A549 (cell line): Measurements from ENCODE around the gene VIPR2. TPM values are rescaled to one million over a fixed set of nuclear protein-coding genes. Genes with fewer than 3 reads are reported as not detected.

Experiments
- ATAC-seq, 2 experiments: fragments of 200-7000 bp in 1 of 2; fragments of >200 bp in 1 of 2; cut with Nextera tagmentation in 1 of 2; cut with Tn5 transposase in 1 of 2; 3 replicates each; pipeline versions ENCODE4 v1.8.0 to v1.9.1; 2018 to 2020; ENCODE audit warnings: mild to moderate bottlenecking in 1 of 2, moderate library complexity in 1 of 2
- CTCF ChIA-PET: fragments of 300-600 bp; sonication (Branson Sonifier 250); formaldehyde crosslinking; extraction: SDS; loops from one replicate; lab custom pipeline; 2021; ENCODE audit warnings: antibody characterized with exemption, inconsistent platforms; lab: Yijun Ruan, JAX
- POLR2A ChIA-PET: fragments of 350-600 bp; formaldehyde crosslinking; extraction: SDS; loops from one replicate; lab custom pipeline; 2021; ENCODE audit warnings: antibody characterized with exemption, inconsistent platforms; lab: Yijun Ruan, JAX
- DNase-seq, 2 experiments: peaks; one replicate each; pipeline versions ENCODE4 v3.0.0 to v3.0.0-alpha.2; 2011 to 2016; ENCODE audit warnings: low read depth in 1 of 2, low spot score in 1 of 2
- FAIRE-seq: peaks from 2 replicates; lab custom pipeline; 2011; peaks lifted over from hg19 to GRCh38; lab: Jason Lieb, UNC
- H3K27ac ChIP-seq, 2 experiments: fragments of >200 bp; sonication (Bioruptor Twin); formaldehyde crosslinking; 3 replicates each; pipeline ENCODE4 v1.5.1; 2016 to 2017
- H3K4me1 ChIP-seq: fragments of >200 bp; sonication (Bioruptor Twin); formaldehyde crosslinking; 3 replicates; pipeline ENCODE4 v1.6.1; 2016
- H3K4me2 ChIP-seq: fragments of >200 bp; sonication (Bioruptor Twin); formaldehyde crosslinking; 3 replicates; pipeline ENCODE4 v1.6.1; 2016
- H3K4me3 ChIP-seq: fragments of >200 bp; sonication (Bioruptor Twin); formaldehyde crosslinking; 3 replicates; pipeline ENCODE4 v1.5.1; 2016
- H3K9me3 ChIP-seq: fragments of >200 bp; sonication (Bioruptor Twin); formaldehyde crosslinking; 3 replicates; pipeline ENCODE4 v1.6.1; 2016
- BCL3 ChIP-seq: fragments of >200 bp; sonication (Bioruptor Twin); formaldehyde crosslinking; IDR thresholded peaks from 3 replicates; pipeline ENCODE4 v1.6.1; 2016
- CBX2 ChIP-seq: fragments of 200-600 bp; sonication (generic); IDR thresholded peaks from 2 replicates; pipeline ENCODE4 v1.6.1; 2016; ENCODE audit warnings: low read depth, mild to moderate bottlenecking, borderline replicate concordance
- CTCF ChIP-seq: fragments of >200 bp; sonication (Bioruptor Twin); formaldehyde crosslinking; IDR thresholded peaks from 3 replicates; pipeline ENCODE4 v1.5.1; 2016
- EP300 ChIP-seq, 2 experiments: fragments of >200 bp; sonication (Bioruptor Twin); formaldehyde crosslinking; IDR thresholded peaks; 2 replicates in 1 of 2; 3 replicates in 1 of 2; pipeline ENCODE4 v1.6.1; 2016 to 2017
- ESRRA ChIP-seq: fragments of 150-350 bp; IDR thresholded peaks from 2 replicates; pipeline ENCODE4 v1.6.1; 2014; ENCODE audit warnings: mild to moderate bottlenecking, low read length, borderline replicate concordance
- FOSL2 ChIP-seq, 2 experiments: fragments of 450-650 bp in 1 of 2; fragments of >200 bp in 1 of 2; sonication (Bioruptor Twin) in 1 of 2; formaldehyde crosslinking; IDR thresholded peaks; 2 replicates each; pipeline versions ENCODE4 v1.5.0 to v1.6.1; 2016 to 2020; ENCODE audit warnings: mild to moderate bottlenecking in 1 of 2, moderate library complexity in 1 of 2
- HDAC2 ChIP-seq: fragments of 200-600 bp; sonication (generic); IDR thresholded peaks from 2 replicates; pipeline ENCODE4 v1.6.1; 2016
- HEYL ChIP-seq: fragments of 250-450 bp; sonication (Bioruptor Pico); IDR thresholded peaks from 2 replicates; pipeline ENCODE4 v1.8.0; 2021; ENCODE audit warnings: mild to moderate bottlenecking, moderate library complexity
- HMGXB4 ChIP-seq: fragments of 250-450 bp; sonication (Bioruptor Pico); IDR thresholded peaks from 2 replicates; pipeline ENCODE4 v1.5.0; 2021; ENCODE audit warnings: mild to moderate bottlenecking, moderate library complexity, borderline replicate concordance
- HOXA7 ChIP-seq: fragments of 250-450 bp; sonication (Bioruptor Pico); IDR thresholded peaks from 2 replicates; pipeline ENCODE4 v1.5.0; 2020; ENCODE audit warnings: mild to moderate bottlenecking, moderate library complexity
- HOXB13 ChIP-seq: fragments of 250-450 bp; sonication (Bioruptor Pico); IDR thresholded peaks from 2 replicates; pipeline ENCODE4 v1.5.0; 2020; ENCODE audit warnings: low read depth, mild to moderate bottlenecking, moderate library complexity
- HOXB5 ChIP-seq: fragments of 250-450 bp; sonication (Bioruptor Pico); IDR thresholded peaks from 2 replicates; pipeline ENCODE4 v1.5.0; 2020; ENCODE audit warnings: mild to moderate bottlenecking, moderate library complexity
- JUN ChIP-seq, 2 experiments: fragments of >200 bp; sonication (Bioruptor Twin); formaldehyde crosslinking; IDR thresholded peaks; 2 replicates in 1 of 2; 3 replicates in 1 of 2; pipeline ENCODE4 v1.6.1; 2016 to 2017
- MAX ChIP-seq: IDR thresholded peaks from 2 replicates; pipeline ENCODE4 v1.6.1; 2012
- NFE2L2 ChIP-seq: fragments of 150-350 bp; conservative IDR thresholded peaks from 2 replicates; pipeline ENCODE4 v1.6.1; 2014; ENCODE audit warnings: low read length
- POLR2AphosphoS2 ChIP-seq: conservative IDR thresholded peaks from 2 replicates; pipeline ENCODE4 v1.6.1; 2012; ENCODE audit warnings: low read length, improper control_type of control experiment, inconsistent platforms
- RCOR1 ChIP-seq: fragments of 150-350 bp; IDR thresholded peaks from 2 replicates; pipeline ENCODE4 v1.6.1; 2014; ENCODE audit warnings: antibody characterized with exemption, low read length, low read depth
- RFX5 ChIP-seq: fragments of 450-650 bp; IDR thresholded peaks from 2 replicates; pipeline ENCODE4 v1.7.1; 2014; ENCODE audit warnings: antibody characterized with exemption, mild to moderate bottlenecking, moderate library complexity
- TFCP2L1 ChIP-seq: fragments of 250-450 bp; sonication (Bioruptor Pico); IDR thresholded peaks from 2 replicates; pipeline ENCODE4 v1.5.0; 2021; ENCODE audit warnings: mild to moderate bottlenecking
- TP53 ChIP-seq: fragments of 250-450 bp; sonication (Bioruptor Pico); IDR thresholded peaks from 2 replicates; pipeline ENCODE4 v1.5.0; 2021; ENCODE audit warnings: mild to moderate bottlenecking, moderate library complexity
- ZFP36 ChIP-seq: fragments of 450-650 bp; IDR thresholded peaks from 2 replicates; pipeline ENCODE4 v1.6.1; 2014; ENCODE audit warnings: borderline replicate concordance; ENCODE audit not compliant: partially characterized antibody
- WGBS: methylation state at CpG from one replicate; pipeline ENCODE4 v1.1.6; 2017; ENCODE audit errors: missing lambda C conversion rate; 5-methylcytosine and 5-hydroxymethylcytosine counted together
- polyA plus RNA-seq, 4 experiments: library from polyadenylated mRNA; depleted of rRNA in 3 of 4; stranded (reverse); fragments of >200 nt; fragmentation: RNase III in 1 of 4; extraction: RNeasy Plus Mini Kit Qiagen cat#74134 plus additional on column Dnase treatment in 1 of 4; gene quantifications; 2 replicates in 3 of 4; 3 replicates in 1 of 4; pipeline ENCODE4 v1.2.3, GENCODE V29; 2011 to 2017
- TF ChIP-seq, protein P1 (sequence below): fragments of 150-350 bp; IDR thresholded peaks from 2 replicates; pipeline ENCODE4 v1.6.1; 2014; ENCODE audit warnings: low read depth, mild to moderate bottlenecking, low read length
- TF ChIP-seq, protein P2 (sequence below): fragments of 250-450 bp; sonication (Bioruptor Pico); IDR thresholded peaks from 2 replicates; pipeline ENCODE4 v1.5.0; 2020; ENCODE audit warnings: low read depth, mild to moderate bottlenecking, moderate library complexity
- TF ChIP-seq, protein P3 (sequence below): IDR thresholded peaks from 2 replicates; pipeline ENCODE4 v1.6.1; 2012; ENCODE audit warnings: low read depth, borderline replicate concordance

VIPR2 gene
- polyA plus RNA-seq, 2 of the 4 experiments (the other 2 are of a cell fraction) = not detected

DNA sequence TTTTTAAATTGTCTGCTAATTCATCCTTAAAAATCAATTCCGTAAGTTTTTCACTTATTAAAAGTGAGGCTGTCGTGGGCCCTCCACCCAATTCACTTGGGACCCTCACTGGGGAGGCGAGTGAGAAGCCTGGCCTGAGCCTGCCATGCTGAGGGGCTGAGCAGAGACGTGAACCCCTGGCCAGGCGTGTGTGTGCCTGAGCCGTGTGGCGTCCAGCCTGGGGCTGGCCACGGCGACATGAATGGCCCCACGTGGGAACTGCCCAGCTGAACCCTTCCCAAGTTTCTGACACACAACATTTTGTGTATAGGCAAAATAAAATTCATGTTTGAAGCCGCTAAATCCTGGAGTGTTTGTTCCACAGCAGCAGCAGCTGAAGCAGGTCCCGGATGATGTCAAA lies 13.0 kb upstream of the VIPR2 start:
- CTCF ChIA-PET = no interaction called here
- TF ChIP-seq RFX5 (no peak), HDAC2 (no peak), MAX (no peak), ZFP36 (no peak), JUN (IDR thresholded peaks at IDR 0.05) (no peak), TP53 (no peak), CBX2 (no peak), BCL3 (no peak)
- TF ChIP-seq, protein P1, sequence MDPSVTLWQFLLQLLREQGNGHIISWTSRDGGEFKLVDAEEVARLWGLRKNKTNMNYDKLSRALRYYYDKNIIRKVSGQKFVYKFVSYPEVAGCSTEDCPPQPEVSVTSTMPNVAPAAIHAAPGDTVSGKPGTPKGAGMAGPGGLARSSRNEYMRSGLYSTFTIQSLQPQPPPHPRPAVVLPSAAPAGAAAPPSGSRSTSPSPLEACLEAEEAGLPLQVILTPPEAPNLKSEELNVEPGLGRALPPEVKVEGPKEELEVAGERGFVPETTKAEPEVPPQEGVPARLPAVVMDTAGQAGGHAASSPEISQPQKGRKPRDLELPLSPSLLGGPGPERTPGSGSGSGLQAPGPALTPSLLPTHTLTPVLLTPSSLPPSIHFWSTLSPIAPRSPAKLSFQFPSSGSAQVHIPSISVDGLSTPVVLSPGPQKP = no peak
- DNase-seq (no peak), ATAC-seq (no peak), FAIRE-seq (no peak)
- H3K9me3 ChIP-seq = no peaks in the 10 kb centered on the region
- POLR2A ChIA-PET = no interaction called here
- no peaks in the 10 kb centered on the region for H3K4me1 ChIP-seq
- no peak overlapping the region for H3K27ac ChIP-seq
- WGBS = 49% methylated on average over 10 of the region's 12 CpGs
- H3K4me3 ChIP-seq = no peak overlapping the region
- no peak overlapping the region for H3K4me2 ChIP-seq

DNA sequence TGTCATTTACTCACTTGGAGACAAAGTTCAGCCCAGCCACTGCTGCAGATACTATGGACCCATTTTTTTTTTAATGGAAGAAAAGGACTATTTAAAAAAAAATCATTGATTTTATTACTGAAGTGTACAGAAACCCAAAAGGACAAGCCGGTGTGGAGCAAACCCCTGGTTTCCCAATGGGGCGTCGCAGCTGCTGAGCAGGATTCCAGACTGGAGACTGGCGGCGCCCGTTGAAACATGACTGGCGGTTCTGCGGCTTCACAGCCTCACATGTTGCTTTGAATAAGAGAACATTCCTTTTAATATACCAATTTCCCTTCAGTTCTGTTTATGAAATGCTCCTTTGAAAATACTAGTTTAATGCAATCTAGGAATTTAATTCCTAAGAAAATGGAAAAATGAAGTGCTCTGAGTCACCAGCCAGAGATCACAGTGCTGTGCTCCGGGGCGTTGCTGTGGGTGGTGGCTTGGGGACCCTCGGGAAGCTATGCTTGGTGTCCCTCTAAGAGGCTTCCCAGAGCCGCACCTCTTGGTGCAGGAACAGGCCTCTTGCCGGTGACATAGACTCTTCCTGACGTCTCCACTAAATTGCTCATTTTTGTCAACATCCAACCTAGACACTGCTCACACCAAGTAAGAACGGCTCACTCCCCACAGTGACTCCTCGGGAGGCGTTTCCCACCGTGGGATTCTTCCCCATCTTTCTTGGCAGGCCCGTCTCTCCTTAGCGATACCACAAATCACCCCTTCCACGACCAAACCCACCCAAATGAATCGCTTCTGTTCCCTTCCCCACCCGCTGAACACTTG lies 12.0 kb upstream of the VIPR2 start:
- no peak overlapping the region for H3K27ac ChIP-seq
- no peaks in the 10 kb centered on the region for H3K4me1 ChIP-seq
- WGBS = 67% methylated on average over 23 of the region's 23 CpGs
- TF ChIP-seq TFCP2L1 (CRISPR knock-in tag) (no peak), POLR2AphosphoS2 (no peak), HOXA7 (CRISPR knock-in tag) (no peak), JUN (IDR thresholded peaks at IDR 0.05) (no peak), NFE2L2 (no peak), TP53 (no peak), ESRRA (no peak), HOXB13 (CRISPR knock-in tag) (no peak), HMGXB4 (CRISPR knock-in tag) (no peak), RCOR1 (no peak), EP300 (IDR thresholded peaks at IDR 0.05) (no peak), MAX (no peak), CTCF (no peak), HEYL (CRISPR knock-in tag) (no peak), FOSL2 (IDR thresholded peaks at IDR 0.05) (no peak), FOSL2 (CRISPR knock-in tag; IDR thresholded peaks at IDR 0.05) (no peak), HDAC2 (no peak), HOXB5 (no peak)
- TF ChIP-seq, protein P2, sequence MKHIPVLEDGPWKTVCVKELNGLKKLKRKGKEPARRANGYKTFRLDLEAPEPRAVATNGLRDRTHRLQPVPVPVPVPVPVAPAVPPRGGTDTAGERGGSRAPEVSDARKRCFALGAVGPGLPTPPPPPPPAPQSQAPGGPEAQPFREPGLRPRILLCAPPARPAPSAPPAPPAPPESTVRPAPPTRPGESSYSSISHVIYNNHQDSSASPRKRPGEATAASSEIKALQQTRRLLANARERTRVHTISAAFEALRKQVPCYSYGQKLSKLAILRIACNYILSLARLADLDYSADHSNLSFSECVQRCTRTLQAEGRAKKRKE (CRISPR knock-in tag) = no peak
- TF ChIP-seq, protein P3, sequence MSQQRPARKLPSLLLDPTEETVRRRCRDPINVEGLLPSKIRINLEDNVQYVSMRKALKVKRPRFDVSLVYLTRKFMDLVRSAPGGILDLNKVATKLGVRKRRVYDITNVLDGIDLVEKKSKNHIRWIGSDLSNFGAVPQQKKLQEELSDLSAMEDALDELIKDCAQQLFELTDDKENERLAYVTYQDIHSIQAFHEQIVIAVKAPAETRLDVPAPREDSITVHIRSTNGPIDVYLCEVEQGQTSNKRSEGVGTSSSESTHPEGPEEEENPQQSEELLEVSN = no peak
- TF ChIP-seq, all 56 proteins: peak for 0
- Histone ChIP-seq H3K9me3 (no peaks in the 10 kb centered on the region), H3K4me2 (no peak overlapping the region), H3K4me3 (no peak overlapping the region)
- CTCF ChIA-PET = no interaction called here
- ATAC-seq = no peak
- DNase-seq = no peak
- POLR2A ChIA-PET = no interaction called here
- no peak for FAIRE-seq
